SK-N-SH (cell line): Measurements from ENCODE around the gene ZC3H12A. TPM values are rescaled to one million over a fixed set of nuclear protein-coding genes. Genes with fewer than 3 reads are reported as not detected.
A peak's percentile ranks its signal among the peaks of the same experiment; 100 is the strongest.

Source experiments
- CTCF ChIA-PET: fragments of 300-600, 350-600 bp; formaldehyde crosslinking; extraction: SDS; loops from one replicate; lab custom pipeline; 2021; lab: Yijun Ruan, JAX
- POLR2A ChIA-PET: fragments of 350-600 bp; sonication (Branson Sonifier 250); formaldehyde crosslinking; extraction: SDS; loops from one replicate; lab custom pipeline; 2020; ENCODE audit warnings: antibody characterized with exemption, inconsistent platforms; lab: Yijun Ruan, JAX
- DNase-seq: peaks from one replicate; pipeline ENCODE4 v3.0.0; 2012
- H2AFZ ChIP-seq: fragments of 200-600 bp; sonication (generic); 2 replicates; pipeline ENCODE4 v1.8.1; 2016; ENCODE audit warnings: antibody characterized with exemption, mild to moderate bottlenecking, low read depth
- H3F3A ChIP-seq: fragments of 200-600 bp; sonication (generic); replicated peaks from 2 replicates; pipeline ENCODE3; 2016; ENCODE audit warnings: antibody characterized with exemption, mild to moderate bottlenecking; ENCODE audit not compliant: insufficient read depth
- H3K27ac ChIP-seq, 2 experiments: fragments of 200-500 bp in 1 of 2; fragments of 200-600 bp in 1 of 2; sonication (Bioruptor generic) in 1 of 2; sonication (generic), shearing (Covaris generic) in 1 of 2; 2 replicates each; pipeline versions ENCODE4 v1.5.1 to v1.6.1; 2014 to 2016; ENCODE audit warnings: low read depth in 2 of 2, inconsistent platforms in 1 of 2, low read length in 1 of 2, mild to moderate bottlenecking in 1 of 2, mixed read lengths in 1 of 2
- H3K27me3 ChIP-seq: fragments of 200-600 bp; sonication (generic), shearing (Covaris generic); 2 replicates; pipeline ENCODE4 v1.6.1; 2016; ENCODE audit warnings: mixed run types; ENCODE audit not compliant: insufficient read depth
- H3K36me3 ChIP-seq, 2 experiments: fragments of 200-500 bp in 1 of 2; fragments of 200-600 bp in 1 of 2; sonication (Bioruptor generic) in 1 of 2; sonication (generic) in 1 of 2; replicated peaks in 1 of 2; 2 replicates each; pipeline versions ENCODE3 to v1.5.1; 2014 to 2016; ENCODE audit warnings: low read length in 1 of 2, mild to moderate bottlenecking in 1 of 2; ENCODE audit not compliant: insufficient read depth in 2 of 2, control insufficient read depth in 1 of 2
- H3K4me1 ChIP-seq, 2 experiments: fragments of 200-500 bp in 1 of 2; fragments of 200-600 bp in 1 of 2; sonication (Bioruptor generic) in 1 of 2; sonication (generic), shearing (Covaris generic) in 1 of 2; 2 replicates each; pipeline versions ENCODE4 v1.5.1 to v1.6.1; 2014 to 2016; ENCODE audit warnings: low read depth in 1 of 2, low read length in 1 of 2, mixed run types in 1 of 2; ENCODE audit not compliant: insufficient read depth in 2 of 2, control insufficient read depth in 1 of 2
- H3K4me2 ChIP-seq: fragments of 200-600 bp; sonication (generic), shearing (Covaris generic); 2 replicates; pipeline ENCODE4 v1.6.1; 2017; ENCODE audit warnings: mixed run types
- H3K4me3 ChIP-seq, 2 experiments: fragments of 200-500 bp in 1 of 2; fragments of 200-600 bp in 1 of 2; sonication (Bioruptor generic) in 1 of 2; sonication (generic), shearing (Covaris generic) in 1 of 2; 2 replicates each; pipeline versions ENCODE4 v1.5.1 to v1.8.1; 2014 to 2016; ENCODE audit warnings: low read depth in 2 of 2, inconsistent platforms in 1 of 2, low read length in 1 of 2, mild to moderate bottlenecking in 1 of 2, mixed read lengths in 1 of 2, moderate library complexity in 1 of 2
- H3K79me2 ChIP-seq: fragments of 200-600 bp; sonication (generic); 2 replicates; pipeline ENCODE4 v1.8.1; 2017; ENCODE audit warnings: mild to moderate bottlenecking; ENCODE audit not compliant: insufficient read depth
- H3K9ac ChIP-seq: fragments of 200-600 bp; sonication (generic); 2 replicates; pipeline ENCODE4 v1.6.1; 2017; ENCODE audit warnings: mixed run types
- H3K9me2 ChIP-seq: fragments of 200-600 bp; sonication (generic); 2 replicates; pipeline ENCODE4 v1.6.1; 2017; ENCODE audit warnings: mixed run types
- H3K9me3 ChIP-seq: fragments of 200-600 bp; sonication (generic); 2 replicates; pipeline ENCODE4 v1.6.1; 2017; ENCODE audit warnings: mixed run types, mild to moderate bottlenecking, moderate library complexity
- H4K20me1 ChIP-seq: fragments of 200-600 bp; sonication (generic); 2 replicates; pipeline ENCODE4 v1.6.1; 2017; ENCODE audit warnings: mild to moderate bottlenecking, mixed run types; ENCODE audit not compliant: insufficient read depth
- MXI1 ChIP-seq: IDR thresholded peaks from 2 replicates; pipeline ENCODE4 v1.6.1; 2012; ENCODE audit warnings: mild to moderate bottlenecking, low read depth, low read length, improper control_type of control experiment
- RCOR1 ChIP-seq: fragments of 150-350 bp; IDR thresholded peaks from 2 replicates; pipeline ENCODE4 v1.6.1; 2017; ENCODE audit warnings: antibody characterized with exemption, low read length
- TAF1 ChIP-seq: IDR thresholded peaks from 2 replicates; pipeline ENCODE4 v1.6.1; 2012; ENCODE audit warnings: low read depth, mild to moderate bottlenecking, low read length, moderate library complexity, borderline replicate concordance
- YY1 ChIP-seq: IDR thresholded peaks from 2 replicates; pipeline ENCODE4 v1.4.0; 2012; ENCODE audit warnings: low read depth, mild to moderate bottlenecking
- WGBS: methylation state at CpG from one replicate; pipeline ENCODE4 v1.1.6; 2017; ENCODE audit warnings: low lambda C conversion rate; 5-methylcytosine and 5-hydroxymethylcytosine counted together
- polyA plus RNA-seq, 3 experiments: library from polyadenylated mRNA; depleted of rRNA; stranded (reverse); fragments of >200 nt; gene quantifications; 2 replicates each; pipeline ENCODE4 v1.2.3, GENCODE V29; 2012
- TF ChIP-seq, protein P1 (sequence below): fragments of 150-350 bp; IDR thresholded peaks from 2 replicates; pipeline ENCODE4 v1.6.1; 2017; ENCODE audit warnings: antibody characterized with exemption, low read length, low read depth, borderline replicate concordance
- TF ChIP-seq, protein P2 (sequence below): fragments of 150-350 bp; IDR thresholded peaks from 2 replicates; pipeline ENCODE4 v1.6.1; 2016; ENCODE audit warnings: mild to moderate bottlenecking, low read depth, low read length

The ZC3H12A gene
- polyA plus RNA-seq, 1 of the 3 experiments (the other 2 are of a cell fraction) = 8.9 TPM

DNA sequence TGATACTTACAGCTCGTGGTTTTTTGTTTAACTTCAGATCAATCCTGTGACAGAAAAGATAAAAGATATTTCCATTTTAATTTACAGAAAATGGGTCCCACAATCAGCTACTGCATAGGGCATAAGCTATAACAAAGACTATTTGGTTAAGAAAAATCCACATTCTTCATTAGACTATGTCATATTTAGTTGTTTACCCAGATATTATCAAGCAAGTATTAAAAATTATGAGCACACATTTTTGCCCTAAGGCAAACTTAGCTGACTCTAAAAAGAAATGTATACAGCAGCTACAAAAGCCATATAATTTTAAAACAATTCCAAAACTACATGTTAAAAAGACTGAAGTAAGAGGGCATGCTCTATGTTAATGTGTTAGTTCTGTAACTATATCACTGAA, 21.5 kb downstream of the ZC3H12A start:
- CTCF ChIA-PET = interaction anchor here (0.7 to 21.1 kb wide), 7 partner anchors 9 to 979 kb away, joined by 3 to 481 read pairs (median 7); partner anchors contain the start of gene MEAF6

DNA sequence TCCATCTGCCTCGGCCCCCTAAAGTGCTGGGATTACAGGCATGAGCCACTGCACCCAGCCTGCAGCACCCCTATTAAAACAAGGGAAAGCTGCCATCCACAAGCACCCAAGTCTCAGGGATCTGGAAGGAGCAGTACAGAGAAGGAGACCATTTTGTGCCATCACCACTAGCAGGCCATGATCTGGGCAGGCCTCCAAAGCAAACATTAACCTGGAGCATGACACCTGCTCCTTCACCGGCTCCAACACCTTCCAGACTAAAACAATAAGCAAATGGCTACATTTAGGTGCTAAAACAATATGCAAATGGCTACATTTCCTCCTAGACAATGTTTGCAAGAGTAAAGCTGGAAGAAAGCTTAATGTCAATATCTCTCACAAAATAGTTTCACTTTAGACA, 23.5 kb downstream of the ZC3H12A start:
- POLR2A ChIA-PET = no interaction called here
- CTCF ChIA-PET = interaction anchor here (1.0 to 21.1 kb wide), 6 partner anchors 11 to 981 kb away, joined by 3 to 481 read pairs (median 22); partner anchors contain the start of gene MEAF6

More for the DNA sequence above, 21.5 kb downstream of the ZC3H12A start:
- Histone ChIP-seq H4K20me1 (no peaks in the 10 kb centered on the region), H3K79me2 (peaks cover 21% of the 10 kb centered on the region), H3K4me2 (no peak overlapping the region), H3K4me1 (peaks cover 9 to 19% of the 10 kb centered on the region in 2 experiments), H2AFZ (no peak overlapping the region), H3K9me2 (no peaks in the 10 kb centered on the region), H3K36me3 (peaks cover 27 to 62% of the 10 kb centered on the region in 2 experiments), H3K9me3 (no peaks in the 10 kb centered on the region), H3F3A (peaks cover 27% of the 10 kb centered on the region), H3K27ac (peak overlapping the region in 1 of 2 experiments; percentile 59; a peak in 2 of 4 replicates), H3K4me3 (no peak overlapping the region), H3K9ac (no peak overlapping the region), H3K27me3 (no peaks in the 10 kb centered on the region)
- TF ChIP-seq TAF1 (no peak), MXI1 (no peak), RCOR1 (no peak)
- POLR2A ChIA-PET = interaction anchor here (0.7 to 1.0 kb wide), 2 partner anchors 18 to 61 kb away, joined by 3 to 4 read pairs; partner anchors contain the start of genes DNALI1 and MEAF6
- no peak for DNase-seq
- 52% methylated on average over 1 of the region's 1 CpG for WGBS

More for the DNA sequence above, 23.5 kb downstream of the ZC3H12A start:
- Histone ChIP-seq H3K4me3 (no peak overlapping the region), H3K4me1 (peaks cover 9 to 19% of the 10 kb centered on the region in 2 experiments), H3K9me3 (no peaks in the 10 kb centered on the region), H3K9ac (no peak overlapping the region), H3F3A (peaks cover 29% of the 10 kb centered on the region), H4K20me1 (no peaks in the 10 kb centered on the region), H3K9me2 (no peaks in the 10 kb centered on the region), H3K4me2 (no peak overlapping the region), H2AFZ (no peak overlapping the region), H3K36me3 (peaks cover 31 to 60% of the 10 kb centered on the region in 2 experiments), H3K27me3 (no peaks in the 10 kb centered on the region), H3K79me2 (peaks cover 24% of the 10 kb centered on the region), H3K27ac (no peak overlapping the region)
- TF ChIP-seq, protein P1, sequence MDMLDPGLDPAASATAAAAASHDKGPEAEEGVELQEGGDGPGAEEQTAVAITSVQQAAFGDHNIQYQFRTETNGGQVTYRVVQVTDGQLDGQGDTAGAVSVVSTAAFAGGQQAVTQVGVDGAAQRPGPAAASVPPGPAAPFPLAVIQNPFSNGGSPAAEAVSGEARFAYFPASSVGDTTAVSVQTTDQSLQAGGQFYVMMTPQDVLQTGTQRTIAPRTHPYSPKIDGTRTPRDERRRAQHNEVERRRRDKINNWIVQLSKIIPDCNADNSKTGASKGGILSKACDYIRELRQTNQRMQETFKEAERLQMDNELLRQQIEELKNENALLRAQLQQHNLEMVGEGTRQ = no peak
- TF ChIP-seq, protein P2, sequence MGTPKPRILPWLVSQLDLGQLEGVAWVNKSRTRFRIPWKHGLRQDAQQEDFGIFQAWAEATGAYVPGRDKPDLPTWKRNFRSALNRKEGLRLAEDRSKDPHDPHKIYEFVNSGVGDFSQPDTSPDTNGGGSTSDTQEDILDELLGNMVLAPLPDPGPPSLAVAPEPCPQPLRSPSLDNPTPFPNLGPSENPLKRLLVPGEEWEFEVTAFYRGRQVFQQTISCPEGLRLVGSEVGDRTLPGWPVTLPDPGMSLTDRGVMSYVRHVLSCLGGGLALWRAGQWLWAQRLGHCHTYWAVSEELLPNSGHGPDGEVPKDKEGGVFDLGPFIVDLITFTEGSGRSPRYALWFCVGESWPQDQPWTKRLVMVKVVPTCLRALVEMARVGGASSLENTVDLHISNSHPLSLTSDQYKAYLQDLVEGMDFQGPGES = no peak
- TF ChIP-seq YY1 = no peak
- 96% methylated on average over 2 of the region's 2 CpGs for WGBS
- no peak for DNase-seq
